SKM-1 (cell line): ENCODE data around the gene TNFRSF25.
"Not testable (repeated sequence)": the region's sequence is repeated elsewhere in the genome, so short reads cannot be mapped to it uniquely, and the experiment has no call there.

Source experiments
- DNase-seq: peaks from one replicate; lab custom pipeline; 2025; ENCODE audit not compliant: unreplicated experiment; lab: John Stamatoyannopoulos, UW

Gene TNFRSF25

GRCh38 chr1:6454856-6455751 lies 10.9 kb downstream of the TNFRSF25 start:
- no peak for DNase-seq

- DNase-seq: not testable (repeated sequence)
Measured at GRCh38 chr1:6453895-6454855, 11.8 kb downstream of the TNFRSF25 start.

- DNase-seq: no peak
Measured at GRCh38 chr1:6450943-6451373, 15.0 kb downstream of the TNFRSF25 start.

- DNase-seq: not testable (repeated sequence)
Measured at GRCh38 chr1:6450486-6450885, 15.5 kb downstream of the TNFRSF25 start.

- DNase-seq: no peak
Measured at GRCh38 chr1:6450005-6450450, 15.9 kb downstream of the TNFRSF25 start.

GRCh38 chr1:6448749-6449631 lies 17.0 kb downstream of the TNFRSF25 start:
- no peak for DNase-seq

- DNase-seq: no peak
Measured at GRCh38 chr1:6447818-6448748, 17.9 kb downstream of the TNFRSF25 start.

- DNase-seq: no peak
Measured at GRCh38 chr1:6447016-6447817, 18.8 kb downstream of the TNFRSF25 start.

GRCh38 chr1:6446665-6447015 lies 19.3 kb downstream of the TNFRSF25 start:
- DNase-seq: no peak

GRCh38 chr1:6445929-6446328 lies 20.0 kb downstream of the TNFRSF25 start:
- not testable (repeated sequence) for DNase-seq

GRCh38 chr1:6445062-6445763 lies 20.8 kb downstream of the TNFRSF25 start:
- no peak for DNase-seq

GRCh38 chr1:6444377-6444776 lies 21.6 kb downstream of the TNFRSF25 start:
- no peak for DNase-seq

- DNase-seq: no peak
Measured at GRCh38 chr1:6443339-6444115, 22.4 kb downstream of the TNFRSF25 start.

- no peak for DNase-seq
Measured at GRCh38 chr1:6441586-6441985, 24.4 kb downstream of the TNFRSF25 start.

GRCh38 chr1:6440198-6441126 lies 25.5 kb downstream of the TNFRSF25 start:
- no peak for DNase-seq

- DNase-seq: no peak
Measured at GRCh38 chr1:6438047-6438525, 27.9 kb downstream of the TNFRSF25 start.
